DOHH2 (cell line): ENCODE results near the gene KAT6B.

Experiments
- CTCF ChIP-seq: fragments of 200-600 bp; sonication (generic); IDR thresholded peaks from one replicate; pipeline ENCODE4 v1.5.1; 2014; ENCODE audit warnings: antibody characterized with exemption, mild to moderate bottlenecking, low read depth, low read length; ENCODE audit not compliant: poor library complexity, severe bottlenecking
- EZH2phosphoT487 ChIP-seq: fragments of 200-600 bp; sonication (generic); IDR thresholded peaks from 2 replicates; pipeline ENCODE4 v1.6.1; 2017; ENCODE audit warnings: borderline replicate concordance, mild to moderate bottlenecking, antibody characterized with exemption, low read length, moderate library complexity, mixed read lengths

GRCh38 chr10:75033399-75034130, 207.2 kb downstream of the KAT6B start:
- no peak for TF ChIP-seq CTCF
- no peak for TF ChIP-seq EZH2phosphoT487
